Measurements from ENCODE around the gene CCL24. TPM values are rescaled to one million over a fixed set of nuclear protein-coding genes. Genes with fewer than 3 reads are reported as not detected.
"Not testable (repeated sequence)": the region's sequence is repeated elsewhere in the genome, so short reads cannot be mapped to it uniquely, and the experiment has no call there.

Gene CCL24
- total and polyA plus RNA-seq, 8 donors, result 0.38 to 3.3 (median 1.2) TPM; not detected in 3

DNA sequence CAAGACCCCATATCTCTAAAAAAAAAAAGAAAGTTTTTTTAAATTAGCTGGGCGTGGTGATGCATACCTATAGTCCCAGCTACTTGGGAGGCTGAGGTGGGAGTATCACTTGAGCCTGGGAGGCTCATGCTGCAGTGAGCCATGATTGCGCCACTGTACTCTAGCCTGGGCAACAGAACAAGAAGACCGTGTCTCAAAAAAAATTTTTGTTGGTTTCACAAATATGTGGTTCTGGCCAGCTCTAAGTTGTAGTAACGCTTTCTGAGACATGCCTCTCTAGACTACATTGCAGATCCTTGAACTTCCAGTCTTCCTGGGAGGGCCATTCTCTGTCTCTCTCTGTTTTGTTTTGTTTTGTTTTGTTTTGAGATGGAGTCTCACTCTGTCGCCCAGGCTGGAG, 40.6 kb upstream of the CCL24 start:
- TF ChIP-seq, protein P1, sequence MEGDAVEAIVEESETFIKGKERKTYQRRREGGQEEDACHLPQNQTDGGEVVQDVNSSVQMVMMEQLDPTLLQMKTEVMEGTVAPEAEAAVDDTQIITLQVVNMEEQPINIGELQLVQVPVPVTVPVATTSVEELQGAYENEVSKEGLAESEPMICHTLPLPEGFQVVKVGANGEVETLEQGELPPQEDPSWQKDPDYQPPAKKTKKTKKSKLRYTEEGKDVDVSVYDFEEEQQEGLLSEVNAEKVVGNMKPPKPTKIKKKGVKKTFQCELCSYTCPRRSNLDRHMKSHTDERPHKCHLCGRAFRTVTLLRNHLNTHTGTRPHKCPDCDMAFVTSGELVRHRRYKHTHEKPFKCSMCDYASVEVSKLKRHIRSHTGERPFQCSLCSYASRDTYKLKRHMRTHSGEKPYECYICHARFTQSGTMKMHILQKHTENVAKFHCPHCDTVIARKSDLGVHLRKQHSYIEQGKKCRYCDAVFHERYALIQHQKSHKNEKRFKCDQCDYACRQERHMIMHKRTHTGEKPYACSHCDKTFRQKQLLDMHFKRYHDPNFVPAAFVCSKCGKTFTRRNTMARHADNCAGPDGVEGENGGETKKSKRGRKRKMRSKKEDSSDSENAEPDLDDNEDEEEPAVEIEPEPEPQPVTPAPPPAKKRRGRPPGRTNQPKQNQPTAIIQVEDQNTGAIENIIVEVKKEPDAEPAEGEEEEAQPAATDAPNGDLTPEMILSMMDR (IDR thresholded peaks at IDR 0.05), result no peak
- Histone ChIP-seq H3K9me3 (no peaks in the 10 kb centered on the region), H3K36me3 (no peaks in the 10 kb centered on the region), H3K4me3 (no peak overlapping the region), H3K4me1 (peaks cover 3 to 24% of the 10 kb centered on the region in 2 donors), H3K27ac (no peak overlapping the region), H3K27me3 (no peaks in the 10 kb centered on the region)
- intact Hi-C loops (cut with DNase I), result no loop called here
- DNase-seq (no peak), ATAC-seq (peak; percentile 50)

GRCh38 chr7:75850235-75850634, 36.6 kb upstream of the CCL24 start:
- intact Hi-C loops (cut with DNase I), result no loop called here
- TF ChIP-seq, protein P1 (IDR thresholded peaks at IDR 0.05), result no peak
- Histone ChIP-seq H3K4me3 (no peak overlapping the region), H3K27me3 (no peaks in the 10 kb centered on the region), H3K9me3 (no peaks in the 10 kb centered on the region), H3K36me3 (no peaks in the 10 kb centered on the region), H3K27ac (no peak overlapping the region), H3K4me1 (peaks cover 3 to 27% of the 10 kb centered on the region in 2 donors)
- DNase-seq, result no peak
- peak; percentile 9 for ATAC-seq

DNA sequence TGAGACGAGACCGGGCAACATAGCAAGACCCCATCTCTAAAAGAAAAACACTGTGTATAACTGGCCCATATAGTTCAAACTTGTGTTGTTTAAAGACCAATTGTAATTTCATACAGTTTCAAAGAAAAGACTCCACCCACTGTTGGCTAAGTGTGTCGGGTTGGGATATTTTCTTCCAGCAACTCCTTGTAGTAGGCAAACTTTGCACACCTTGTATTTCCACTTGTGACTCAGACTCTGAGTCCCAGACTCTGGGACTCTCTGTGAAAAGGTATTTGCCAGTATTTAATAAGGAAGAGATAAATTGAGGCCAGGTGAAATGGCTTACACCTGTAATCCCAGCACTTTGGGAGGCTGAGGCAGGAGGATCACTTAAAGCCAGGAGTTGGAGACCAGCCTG, 36.0 kb upstream of the CCL24 start:
- no peaks in the 10 kb centered on the region for H3K27me3 ChIP-seq
- H3K36me3 ChIP-seq, result no peaks in the 10 kb centered on the region
- peaks cover 3 to 27% of the 10 kb centered on the region in 2 donors for H3K4me1 ChIP-seq
- TF ChIP-seq, protein P1 (IDR thresholded peaks at IDR 0.05), result no peak
- DNase-seq (no peak), ATAC-seq (peak; percentile 75)
- no peaks in the 10 kb centered on the region for H3K9me3 ChIP-seq
- H3K4me3 ChIP-seq, result no peak overlapping the region
- H3K27ac ChIP-seq, result no peak overlapping the region
- intact Hi-C loops (cut with DNase I), result no loop called here

- TF ChIP-seq, protein P1 (IDR thresholded peaks at IDR 0.05), result no peak
- ATAC-seq (peak; percentile 19), DNase-seq (no peak)
- Histone ChIP-seq H3K4me3 (no peak overlapping the region), H3K9me3 (no peaks in the 10 kb centered on the region), H3K4me1 (peaks cover 6 to 41% of the 10 kb centered on the region in 2 donors), H3K36me3 (no peaks in the 10 kb centered on the region), H3K27me3 (no peaks in the 10 kb centered on the region), H3K27ac (no peak overlapping the region)
- intact Hi-C loops (cut with DNase I), result no loop called here
Observed at GRCh38 chr7:75847707-75848106, 34.1 kb upstream of the CCL24 start.

DNA sequence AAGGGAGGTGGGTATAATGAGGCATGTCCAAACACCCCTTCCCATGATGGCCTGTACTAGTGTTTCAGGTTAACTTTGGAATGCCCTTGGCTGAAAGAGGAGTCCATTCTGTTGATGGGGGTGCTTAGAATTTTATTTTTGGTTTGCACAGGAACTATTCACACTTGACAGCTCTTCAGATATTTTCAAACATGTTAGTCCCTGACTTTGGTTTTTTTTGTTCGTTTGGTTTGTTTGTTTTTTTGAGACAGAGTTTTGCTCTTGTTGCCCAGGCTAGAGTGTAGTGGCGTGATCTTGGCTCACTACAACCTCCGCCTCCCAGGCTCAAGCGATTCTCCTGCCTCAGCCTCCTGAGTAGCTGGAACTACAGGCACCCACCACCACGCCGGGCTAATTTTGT, 31.5 kb upstream of the CCL24 start:
- intact Hi-C loops (cut with DNase I); H3K27ac ChIP-seq; H3K27me3 ChIP-seq; DNase-seq; ATAC-seq; H3K9me3 ChIP-seq; H3K36me3 ChIP-seq; H3K4me3 ChIP-seq: not testable (repeated sequence)
- H3K4me1 ChIP-seq, result peaks cover 8 to 46% of the 10 kb centered on the region in 2 donors

DNA sequence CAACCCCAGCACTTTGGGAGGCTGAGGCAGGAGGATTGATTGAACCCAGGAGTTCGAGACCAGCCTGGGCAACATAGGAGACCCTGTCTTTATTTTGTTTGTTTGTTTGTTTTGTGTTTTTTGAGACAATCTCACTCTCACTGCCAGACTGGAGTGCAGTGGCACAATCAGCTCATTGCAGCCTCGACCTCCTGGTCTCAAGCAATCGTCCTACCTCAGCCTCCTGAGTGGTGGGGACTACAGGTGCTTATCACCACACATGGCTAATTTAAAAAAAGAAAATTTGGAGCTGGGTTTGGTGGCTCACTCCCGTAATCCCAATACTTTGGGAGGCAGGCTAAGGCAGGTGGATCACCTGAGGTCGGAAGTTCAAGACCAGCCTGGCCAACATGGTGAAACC, 30.6 kb upstream of the CCL24 start:
- intact Hi-C loops (cut with DNase I), result no loop called here
- DNase-seq (no peak), ATAC-seq (no peak)
- TF ChIP-seq, protein P1 (IDR thresholded peaks at IDR 0.05), result no peak
- no peaks in the 10 kb centered on the region for H3K9me3 ChIP-seq
- no peak overlapping the region for H3K27ac ChIP-seq
- peaks cover 8 to 39% of the 10 kb centered on the region in 2 donors for H3K4me1 ChIP-seq
- H3K27me3 ChIP-seq, result no peaks in the 10 kb centered on the region
- no peaks in the 10 kb centered on the region for H3K36me3 ChIP-seq
- no peak overlapping the region for H3K4me3 ChIP-seq

Data from left lung (tissue), 10 donors.